Heart right ventricle (tissue), 16 donors: ENCODE results near the gene YWHAB. TPM values are rescaled to one million over a fixed set of nuclear protein-coding genes. Genes with fewer than 3 reads are reported as not detected.

Source experiments
- ATAC-seq, 8 donors: fragments of 200-7000 bp; cut with Tn5 transposase; one replicate each; pipeline ENCODE4 v1.9.1; 2020; ENCODE audit warnings: mild to moderate bottlenecking in 8 of 8, moderate library complexity in 8 of 8, moderate number of reproducible peaks in 1 of 8
- DNase-seq, 2 donors: peaks; one replicate each; pipeline ENCODE4 v3.0.0-alpha.2; 2020
- H3K27ac ChIP-seq, 10 donors: fragments of 200-600 bp; sonication (generic) in 2 of 10; one replicate each; pipeline versions ENCODE4 v1.5.0 to v1.8.0; 2020 to 2022; ENCODE audit warnings: mild to moderate bottlenecking in 3 of 10
- H3K27me3 ChIP-seq, 7 donors: fragments of 200-600 bp; one replicate each; pipeline ENCODE4 v1.8.0; 2021 to 2022; ENCODE audit warnings: mild to moderate bottlenecking in 2 of 7
- H3K36me3 ChIP-seq, 9 donors: fragments of 200-600 bp; sonication (generic) in 1 of 9; one replicate each; pipeline versions ENCODE4 v1.5.0 to v1.8.0; 2020 to 2022; ENCODE audit warnings: mild to moderate bottlenecking in 2 of 9
- H3K4me1 ChIP-seq, 9 donors: fragments of 200-600 bp; sonication (generic) in 1 of 9; one replicate each; pipeline versions ENCODE4 v1.5.0 to v1.8.0; 2020 to 2022; ENCODE audit warnings: mild to moderate bottlenecking in 4 of 9
- H3K4me3 ChIP-seq, 10 donors: fragments of 200-600 bp; sonication (generic) in 2 of 10; one replicate each; pipeline versions ENCODE4 v1.5.0 to v1.8.0; 2020 to 2022; ENCODE audit warnings: mild to moderate bottlenecking in 7 of 10, moderate library complexity in 2 of 10
- H3K9me3 ChIP-seq, 11 donors: fragments of 200-600 bp in 10 of 11; sonication (generic) in 2 of 11; one replicate each; pipeline versions ENCODE4 v1.5.0 to v1.8.0; 2013 to 2022; ENCODE audit warnings: mild to moderate bottlenecking in 2 of 11, control low read depth in 1 of 11, moderate library complexity in 1 of 11
- CTCF ChIP-seq, 9 donors: fragments of 200-600 bp; sonication (generic) in 2 of 9; IDR thresholded peaks; one replicate each; pipeline versions ENCODE4 v1.5.0 to v1.8.0; 2021 to 2022; ENCODE audit warnings: antibody characterized with exemption in 9 of 9, mild to moderate bottlenecking in 5 of 9, moderate library complexity in 1 of 9
- WGBS, 2 donors: extraction: QIAGEN DNeasy Blood & Tissue Kit; methylation state at CpG; one replicate each; pipeline ENCODE4 v1.1.7; 2013; ENCODE audit warnings: inconsistent platforms in 1 of 2; 5-methylcytosine and 5-hydroxymethylcytosine counted together
- intact Hi-C, 10 donors: fragments of 100-400 bp; cut with DNase I; formaldehyde crosslinking; loops; one replicate each; pipeline versions ENCODE4 v1.11.1 to v1.14.2; 2022
- polyA plus RNA-seq, 2 donors: library from polyadenylated mRNA; stranded (reverse); fragments of 200-250 nt; gene quantifications; one replicate each; pipeline ENCODE4 v1.2.3, GENCODE V29; 2013
- total RNA-seq, 10 donors: library from RNA; stranded (reverse); fragmentation: NEBNext Ultra II Directional in 3 of 10; extraction: Animal tissue kit (Norgen Biotek cat#: 25700) in 3 of 10; gene quantifications; one replicate each; pipeline versions ENCODE4 v1.2.1 to v1.2.4, GENCODE V29; 2021 to 2023
- donor health status: Arrhythmogenic right ventricular cardiomyopathy.
- donor health status: ischemic (EF 13 %, LVEDD 7.1; RV severe dilation, severe dysfunction).
- donor health status: healthy with polysubstance abuse.
- donor health status: DM: no; HTN: yes; CAD: no.
- donor health status: DM: no; HTN: no; CAD: no.
- donor health status: ischemic (EF 25% LVEDD 6.9; RV normal size, moderate dysfunction).
- donor health status: ischemic (EF 25% LVEDD 5.7; RV mildly dilated, moderate dysfunction).
- donor health status: healthy.
- donor health status: DM: yes; HTN: yes; CAD: no.
- donor health status: Ischemic cardiomyopathy.
- donor health status: ischemic (EF 35%, LVEDD 5.7; RV mildly dilated, moderate dysfunction).
- donor health status: nonischemic (EF 11% LVEDD 7.7; RV severe dilation, severe dysfunction).
- donor health status: DM: yes; HTN: yes; CAD: no.
- donor health status: PGD.
- donor health status: ischemic (EF 29% LVEDD 5.4; RV normal size, mild dysfunction).
- donor health status: nonischemic (EF 23%, LVEDD 6.1; RV moderate dilation, normal function).

YWHAB gene
- total and polyA plus RNA-seq, 12 donors, result 37.9 to 130 (median 114) TPM

- TF ChIP-seq CTCF (IDR thresholded peaks at IDR 0.05), result no peak
- no peak overlapping the region for H3K4me3 ChIP-seq
- no peaks in the 10 kb centered on the region for H3K36me3 ChIP-seq
- H3K4me1 ChIP-seq, result no peaks in the 10 kb centered on the region
- DNase-seq (no peak), ATAC-seq (no peak)
- peaks cover 0 to 18% (median 0%) of the 10 kb centered on the region in 7 donors for H3K27me3 ChIP-seq
- no peak overlapping the region for H3K27ac ChIP-seq
- 67 to 72% methylated on average over 1 of the region's 1 CpG for WGBS, 2 donors
- H3K9me3 ChIP-seq, result no peaks in the 10 kb centered on the region
- intact Hi-C loops, result no loop called here
Measured at GRCh38 chr20:44850837-44851236, 34.7 kb upstream of the YWHAB start.

GRCh38 chr20:44851545-44851944 lies 34.0 kb upstream of the YWHAB start:
- Histone ChIP-seq H3K9me3 (no peaks in the 10 kb centered on the region), H3K4me1 (no peaks in the 10 kb centered on the region), H3K4me3 (no peak overlapping the region), H3K27me3 (peaks cover 0 to 18% (median 0%) of the 10 kb centered on the region in 7 donors), H3K27ac (no peak overlapping the region), H3K36me3 (no peaks in the 10 kb centered on the region)
- no peak for TF ChIP-seq CTCF (IDR thresholded peaks at IDR 0.05)
- intact Hi-C loops, result no loop called here
- no peak for ATAC-seq
- 65 to 68% methylated on average over 3 of the region's 3 CpGs for WGBS, 2 donors
- no peak for DNase-seq

- no peak overlapping the region for H3K27ac ChIP-seq
- 82 to 83% methylated on average over 2 of the region's 2 CpGs for WGBS, 2 donors
- no peak overlapping the region for H3K4me3 ChIP-seq
- peaks cover 0 to 3% (median 0%) of the 10 kb centered on the region in 9 donors for H3K4me1 ChIP-seq
- no peaks in the 10 kb centered on the region for H3K9me3 ChIP-seq
- no peak for TF ChIP-seq CTCF (IDR thresholded peaks at IDR 0.05)
- DNase-seq (no peak), ATAC-seq (no peak)
- no peaks in the 10 kb centered on the region for H3K36me3 ChIP-seq
- no peaks in the 10 kb centered on the region for H3K27me3 ChIP-seq
- intact Hi-C loops, result no loop called here
Measured at GRCh38 chr20:44856442-44856841, 29.1 kb upstream of the YWHAB start.

GRCh38 chr20:44856856-44857448 lies 28.6 kb upstream of the YWHAB start:
- DNase-seq (no peak), ATAC-seq (no peak)
- Histone ChIP-seq H3K4me1 (peaks cover 0 to 8% (median 2%) of the 10 kb centered on the region in 9 donors), H3K4me3 (no peak overlapping the region), H3K9me3 (no peaks in the 10 kb centered on the region), H3K36me3 (no peaks in the 10 kb centered on the region), H3K27me3 (no peaks in the 10 kb centered on the region), H3K27ac (no peak overlapping the region)
- no peak for TF ChIP-seq CTCF (IDR thresholded peaks at IDR 0.05)
- intact Hi-C loops, result no loop called here
- WGBS, 2 donors, result 87 to 89% methylated on average over 6 of the region's 6 CpGs
